HUES64 (cell line): ENCODE data around the gene A2M.

Source experiments
- H3K27ac ChIP-seq: 2 replicates; pipeline ENCODE4 v1.7.0; 2013; ENCODE audit warnings: low read depth, low read length, inconsistent platforms
- H3K27me3 ChIP-seq: 2 replicates; pipeline ENCODE4 v1.6.1; 2013; ENCODE audit warnings: mild to moderate bottlenecking, low read length; ENCODE audit not compliant: insufficient read depth
- H3K36me3 ChIP-seq: 2 replicates; pipeline ENCODE4 v1.6.1; 2013; ENCODE audit warnings: mild to moderate bottlenecking, low read length; ENCODE audit not compliant: insufficient read depth
- H3K4me1 ChIP-seq: 2 replicates; pipeline ENCODE4 v1.6.1; 2013; ENCODE audit warnings: mild to moderate bottlenecking, low read length, moderate library complexity; ENCODE audit not compliant: insufficient read depth
- H3K4me3 ChIP-seq: 2 replicates; pipeline ENCODE4 v1.5.1; 2013; ENCODE audit warnings: mild to moderate bottlenecking, low read length, moderate library complexity
- H3K9ac ChIP-seq: 2 replicates; pipeline ENCODE4 v1.6.1; 2013; ENCODE audit warnings: mild to moderate bottlenecking, low read depth, low read length
- H3K9me3 ChIP-seq: 2 replicates; pipeline ENCODE4 v1.6.1; 2013; ENCODE audit warnings: low read depth, low read length; ENCODE audit not compliant: insufficient read depth
- WGBS: fragments of 150-250, 120-280 bp; methylation state at CpG from one replicate; pipeline ENCODE4 v1.1.7; 2013; ENCODE audit warnings: missing lambda C conversion rate; 5-methylcytosine and 5-hydroxymethylcytosine counted together

A2M gene

GRCh38 chr12:9079883-9080675 is 35.6 kb downstream of the A2M start:
- WGBS: 94% methylated on average over 4 of the region's 5 CpGs
- no peak overlapping the region for H3K27ac ChIP-seq
- no peaks in the 10 kb centered on the region for H3K27me3 ChIP-seq
- H3K9me3 ChIP-seq: peaks cover 27% of the 10 kb centered on the region
- H3K4me1 ChIP-seq: no peaks in the 10 kb centered on the region
- H3K4me3 ChIP-seq: no peak overlapping the region
- no peak overlapping the region for H3K9ac ChIP-seq
- H3K36me3 ChIP-seq: no peaks in the 10 kb centered on the region

DNA sequence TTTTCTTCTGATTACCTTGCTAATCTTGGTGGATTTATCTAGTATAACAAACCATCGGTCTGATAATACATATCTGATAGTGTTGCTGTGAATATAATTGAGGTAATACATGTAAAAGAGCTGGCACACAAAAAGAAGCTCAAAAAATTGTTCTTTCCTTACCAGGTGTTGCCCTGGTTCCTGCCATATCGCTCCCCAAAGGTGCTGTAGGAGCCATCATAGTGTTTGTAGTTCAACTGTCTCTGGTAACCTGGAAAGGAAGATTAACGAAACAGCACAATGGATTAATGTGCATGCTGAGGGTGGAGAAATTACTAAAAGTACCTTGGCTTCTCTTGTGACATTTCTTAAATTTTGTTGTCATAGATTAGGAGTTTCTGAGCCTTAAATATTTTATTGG is 36.6 kb downstream of the A2M start:
- WGBS: 87% methylated on average over 2 of the region's 3 CpGs
- Histone ChIP-seq H3K9ac (no peak overlapping the region), H3K36me3 (no peaks in the 10 kb centered on the region), H3K27ac (no peak overlapping the region), H3K4me3 (no peak overlapping the region), H3K27me3 (no peaks in the 10 kb centered on the region), H3K9me3 (peaks cover 20% of the 10 kb centered on the region; the same call in 1 of the 2 replicates), H3K4me1 (no peaks in the 10 kb centered on the region)

DNA sequence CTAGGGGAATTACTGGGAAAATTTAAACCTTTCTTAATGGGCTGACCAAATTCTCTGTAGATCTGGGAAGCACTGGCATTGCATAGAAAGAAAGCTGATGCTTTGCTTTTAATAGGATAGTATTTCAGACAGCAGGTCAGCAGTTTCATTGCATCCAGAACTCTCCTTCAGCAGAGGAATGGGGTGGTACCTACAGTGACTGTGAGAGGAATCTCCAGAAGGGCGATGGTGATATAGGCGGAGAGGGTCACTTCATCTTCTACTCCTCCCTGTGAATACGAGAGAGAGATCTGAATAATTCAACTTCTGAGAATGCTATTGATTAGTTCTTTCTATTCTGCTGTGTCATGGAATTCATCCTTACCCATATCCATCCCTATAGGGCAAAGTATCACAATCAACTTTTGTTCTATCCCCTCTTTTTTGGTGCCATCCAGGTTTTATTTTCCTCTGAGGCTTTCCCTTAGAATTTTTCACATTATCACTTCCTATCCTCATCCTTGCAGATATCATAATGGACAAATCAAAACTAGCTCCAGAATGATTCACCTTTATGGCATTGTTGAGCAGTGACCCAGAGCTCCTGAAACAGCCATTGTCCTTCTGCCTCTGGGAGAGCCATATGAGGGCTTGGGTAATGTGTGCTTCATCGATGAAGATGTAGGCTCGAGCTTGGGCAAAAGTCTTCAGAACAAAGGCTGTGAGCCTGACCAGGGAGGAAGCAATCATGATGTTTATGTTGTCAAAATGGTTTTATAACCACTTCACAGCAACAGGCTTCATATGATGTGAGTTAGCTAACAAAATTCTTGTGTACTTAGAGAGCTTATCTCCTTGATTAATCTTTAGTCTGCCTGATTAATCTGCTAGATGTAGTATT is 38.3 kb downstream of the A2M start:
- Histone ChIP-seq H3K27ac (no peak overlapping the region), H3K9me3 (peaks cover 10% of the 10 kb centered on the region; the same call in 1 of the 2 replicates), H3K4me1 (no peaks in the 10 kb centered on the region), H3K36me3 (no peaks in the 10 kb centered on the region), H3K27me3 (no peaks in the 10 kb centered on the region), H3K4me3 (no peak overlapping the region), H3K9ac (no peak overlapping the region)
- WGBS: 90% methylated on average over 3 of the region's 5 CpGs

DNA sequence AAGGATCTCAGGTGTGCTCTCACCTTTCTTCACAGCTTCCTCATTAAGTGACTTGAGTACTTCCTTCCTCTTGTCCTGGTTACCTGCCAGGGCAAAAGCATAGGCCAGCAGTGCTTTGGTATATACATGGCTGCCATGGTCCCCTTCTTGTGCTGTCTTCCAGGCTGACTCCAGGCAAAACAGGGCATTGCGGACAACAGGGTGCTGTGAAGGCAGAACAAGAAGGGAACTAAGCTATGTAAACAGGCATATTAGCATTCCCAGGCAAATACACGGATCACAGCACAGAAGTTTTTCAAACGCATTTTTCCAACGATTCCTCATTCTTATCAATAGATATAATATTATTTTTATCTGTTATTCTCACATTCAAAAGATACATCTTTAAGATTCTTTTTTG is 39.0 kb downstream of the A2M start:
- Histone ChIP-seq H3K9ac (no peak overlapping the region), H3K27me3 (no peaks in the 10 kb centered on the region), H3K27ac (no peak overlapping the region), H3K9me3 (peaks cover 3% of the 10 kb centered on the region; the same call in 1 of the 2 replicates), H3K36me3 (no peaks in the 10 kb centered on the region), H3K4me3 (no peak overlapping the region), H3K4me1 (no peaks in the 10 kb centered on the region)
- WGBS: 73% methylated on average over 2 of the region's 4 CpGs

DNA sequence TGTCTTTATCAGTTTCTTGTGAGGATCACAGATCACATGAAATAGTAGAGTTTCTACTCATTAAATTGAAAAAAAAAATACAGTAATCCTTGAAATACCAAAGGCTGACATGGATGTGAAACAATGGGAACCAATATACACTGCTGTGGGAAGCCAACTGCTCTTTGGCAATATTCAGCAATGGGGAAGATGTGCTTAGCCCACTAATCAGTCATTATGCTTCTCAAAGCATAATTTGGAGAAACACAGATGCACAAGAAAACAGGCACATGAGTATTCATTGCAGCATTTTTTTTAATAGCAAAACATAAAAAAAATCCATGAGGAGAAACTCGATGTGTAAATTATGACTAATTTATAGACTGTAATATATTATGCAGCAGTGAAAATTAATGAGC is 40.6 kb downstream of the A2M start:
- Histone ChIP-seq H3K27ac (no peak overlapping the region), H3K27me3 (no peaks in the 10 kb centered on the region), H3K4me1 (no peaks in the 10 kb centered on the region), H3K9ac (no peak overlapping the region), H3K36me3 (no peaks in the 10 kb centered on the region), H3K4me3 (no peak overlapping the region), H3K9me3 (no peaks in the 10 kb centered on the region)
- 83% methylated on average over 1 of the region's 1 CpG for WGBS

GRCh38 chr12:9074484-9075137 is 41.1 kb downstream of the A2M start:
- Histone ChIP-seq H3K36me3 (no peaks in the 10 kb centered on the region), H3K9ac (no peak overlapping the region), H3K9me3 (no peaks in the 10 kb centered on the region), H3K4me1 (no peaks in the 10 kb centered on the region), H3K27me3 (no peaks in the 10 kb centered on the region), H3K4me3 (no peak overlapping the region), H3K27ac (no peak overlapping the region)
- WGBS: 92% methylated on average over 10 of the region's 10 CpGs

GRCh38 chr12:9073076-9073475 is 42.6 kb downstream of the A2M start:
- H3K9me3 ChIP-seq: no peaks in the 10 kb centered on the region
- H3K4me3 ChIP-seq: no peak overlapping the region
- H3K36me3 ChIP-seq: no peaks in the 10 kb centered on the region
- H3K27ac ChIP-seq: no peak overlapping the region
- H3K9ac ChIP-seq: no peak overlapping the region
- no peaks in the 10 kb centered on the region for H3K27me3 ChIP-seq
- H3K4me1 ChIP-seq: no peaks in the 10 kb centered on the region

DNA sequence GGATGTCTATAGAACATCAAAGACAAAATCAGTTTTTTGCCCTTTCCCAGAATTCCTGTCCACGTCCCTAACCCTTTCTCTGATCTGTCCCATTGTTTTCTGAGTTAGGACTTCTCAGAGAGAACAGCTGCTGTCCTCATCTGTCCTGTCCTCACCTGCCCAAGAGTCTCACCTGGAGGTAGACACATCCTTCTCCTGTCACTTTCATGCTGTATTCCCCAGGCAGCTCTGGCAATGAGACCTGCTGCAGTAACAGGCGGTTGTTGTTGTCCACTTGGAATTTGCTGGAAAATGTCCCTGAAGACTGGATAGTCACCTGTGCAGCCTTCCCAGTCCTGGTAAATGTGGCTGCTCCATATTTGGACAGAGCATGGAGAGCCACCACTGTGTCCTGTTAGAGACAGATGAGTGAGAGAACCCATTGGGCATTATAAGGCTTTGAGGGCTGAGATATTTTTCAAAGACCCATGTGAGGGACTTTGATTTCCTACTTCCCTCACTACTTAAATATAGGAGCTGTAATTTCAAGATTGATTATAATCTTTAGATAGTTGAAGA is 43.2 kb downstream of the A2M start:
- no peak overlapping the region for H3K9ac ChIP-seq
- WGBS: 93% methylated on average over 2 of the region's 2 CpGs
- H3K4me3 ChIP-seq: no peak overlapping the region
- no peak overlapping the region for H3K27ac ChIP-seq
- no peaks in the 10 kb centered on the region for H3K4me1 ChIP-seq
- no peaks in the 10 kb centered on the region for H3K27me3 ChIP-seq
- H3K36me3 ChIP-seq: no peaks in the 10 kb centered on the region
- no peaks in the 10 kb centered on the region for H3K9me3 ChIP-seq

GRCh38 chr12:9071969-9072368 is 43.8 kb downstream of the A2M start:
- Histone ChIP-seq H3K9ac (no peak overlapping the region), H3K9me3 (no peaks in the 10 kb centered on the region), H3K36me3 (no peaks in the 10 kb centered on the region)

DNA sequence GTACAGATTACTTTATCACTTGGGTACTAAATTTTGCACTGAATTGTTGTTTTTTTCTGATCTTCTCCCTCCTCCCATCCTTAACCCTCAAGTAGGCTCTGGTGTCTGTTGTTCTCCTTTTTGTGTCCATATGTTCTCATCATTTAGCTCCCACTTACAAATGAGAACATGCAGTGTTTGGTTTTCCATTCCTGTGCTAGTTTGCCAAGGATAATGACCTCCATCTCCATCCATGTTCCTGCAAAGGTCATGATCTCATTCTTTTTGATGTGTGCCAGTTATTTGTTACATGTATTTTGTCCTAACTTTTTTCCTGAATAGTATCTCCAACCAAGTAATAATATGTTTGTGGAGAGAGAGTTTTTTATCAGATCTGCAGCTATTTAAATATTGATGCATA is 44.2 kb downstream of the A2M start:
- Histone ChIP-seq H3K4me1 (no peaks in the 10 kb centered on the region), H3K4me3 (no peak overlapping the region), H3K27me3 (no peaks in the 10 kb centered on the region), H3K27ac (no peak overlapping the region), H3K9ac (no peak overlapping the region), H3K36me3 (no peaks in the 10 kb centered on the region), H3K9me3 (no peaks in the 10 kb centered on the region)

More at GRCh38 chr12:9071969-9072368, 43.8 kb downstream of the A2M start:
- H3K27ac ChIP-seq: no peak overlapping the region
- no peaks in the 10 kb centered on the region for H3K27me3 ChIP-seq
- no peak overlapping the region for H3K4me3 ChIP-seq
- H3K4me1 ChIP-seq: no peaks in the 10 kb centered on the region
- WGBS: 83% methylated on average over 1 of the region's 1 CpG

DNA sequence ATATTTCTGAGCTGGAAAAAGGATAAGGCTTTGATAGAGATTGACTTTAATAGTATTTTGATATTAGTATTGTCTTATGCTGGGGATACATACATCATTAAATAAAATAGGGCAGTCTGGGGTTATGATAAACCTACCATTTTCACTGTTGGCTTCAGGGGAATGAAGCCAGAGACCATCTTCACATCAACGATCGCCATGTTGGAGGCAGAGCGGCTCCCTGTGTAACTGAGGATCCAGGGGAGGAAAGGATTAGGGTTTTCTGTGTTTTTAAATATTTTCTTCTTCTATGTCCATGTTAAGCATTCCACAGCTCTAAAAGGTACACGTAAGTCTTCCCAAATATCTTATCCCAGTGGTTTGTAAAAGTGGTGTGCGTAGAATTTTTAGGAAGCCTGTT is 45.4 kb downstream of the A2M start:
- H3K27ac ChIP-seq: no peak overlapping the region
- H3K4me1 ChIP-seq: no peaks in the 10 kb centered on the region
- peaks cover 8% of the 10 kb centered on the region for H3K9me3 ChIP-seq
- WGBS: 94% methylated on average over 4 of the region's 5 CpGs
- H3K36me3 ChIP-seq: no peaks in the 10 kb centered on the region
- H3K4me3 ChIP-seq: no peak overlapping the region
- no peaks in the 10 kb centered on the region for H3K27me3 ChIP-seq
- H3K9ac ChIP-seq: no peak overlapping the region
